Neural progenitor cell (in vitro differentiated cells): Measurements from ENCODE around the gene PMEL. TPM values are rescaled to one million over a fixed set of nuclear protein-coding genes. Genes with fewer than 3 reads are reported as not detected.

Experiments
- DNase-seq: peaks from one replicate; pipeline ENCODE4 v3.0.0-alpha.2; 2016; ENCODE audit warnings: low spot score
- H2AFZ ChIP-seq: fragments of 200-600 bp; sonication (generic); replicated peaks from 2 replicates; pipeline ENCODE4 v1.6.1; 2016; ENCODE audit warnings: antibody characterized with exemption
- H3F3A ChIP-seq: fragments of 200-600 bp; sonication (generic); 2 replicates; pipeline ENCODE4 v1.6.1; 2016; ENCODE audit warnings: antibody characterized with exemption, low read depth
- H3K27ac ChIP-seq: fragments of 200-600 bp; sonication (generic); 2 replicates; pipeline ENCODE4 v1.5.1; 2016; ENCODE audit warnings: mild to moderate bottlenecking
- H3K27me3 ChIP-seq: fragments of 200-600 bp; sonication (generic); 2 replicates; pipeline ENCODE4 v1.6.1; 2016; ENCODE audit warnings: mild to moderate bottlenecking, moderate library complexity
- H3K36me3 ChIP-seq: fragments of 200-600 bp; sonication (generic); 2 replicates; pipeline ENCODE4 v1.5.1; 2016
- H3K4me1 ChIP-seq: fragments of 200-600 bp; sonication (generic); 2 replicates; pipeline ENCODE4 v1.6.1; 2016; ENCODE audit warnings: mixed run types
- H3K4me2 ChIP-seq: fragments of 200-600 bp; sonication (generic); 2 replicates; pipeline ENCODE4 v1.6.1; 2016
- H3K4me3 ChIP-seq: fragments of 200-600 bp; sonication (generic); 2 replicates; pipeline ENCODE4 v1.5.1; 2016
- H3K79me2 ChIP-seq: fragments of 200-600 bp; sonication (generic); 2 replicates; pipeline ENCODE4 v1.6.1; 2016; ENCODE audit warnings: low read depth
- H3K9ac ChIP-seq: fragments of 200-600 bp; sonication (generic); 2 replicates; pipeline ENCODE4 v1.6.1; 2016
- H3K9me3 ChIP-seq: fragments of 200-600 bp; sonication (generic); 2 replicates; pipeline ENCODE4 v1.5.1; 2016; ENCODE audit warnings: low read depth
- H4K20me1 ChIP-seq: fragments of 200-600 bp; sonication (generic); 2 replicates; pipeline ENCODE4 v1.6.1; 2016; ENCODE audit warnings: low read depth
- H3K27ac Mint-ChIP-seq: 3 replicates; pipeline ENCODE4 v1.8.0; 2021; ENCODE audit warnings: mixed read lengths
- H3K27me3 Mint-ChIP-seq: 2 replicates; pipeline ENCODE4 v1.8.0; 2022; ENCODE audit warnings: low read depth, mild to moderate bottlenecking, inconsistent platforms, moderate library complexity, mixed read lengths; ENCODE audit not compliant: insufficient read depth
- H3K36me3 Mint-ChIP-seq: 3 replicates; pipeline ENCODE4 v1.8.0; 2021; ENCODE audit warnings: mixed read lengths
- H3K4me1 Mint-ChIP-seq: 3 replicates; pipeline ENCODE4 v1.8.0; 2021; ENCODE audit warnings: mixed read lengths
- H3K4me3 Mint-ChIP-seq: 3 replicates; pipeline ENCODE4 v1.8.0; 2021; ENCODE audit warnings: mild to moderate bottlenecking, moderate library complexity, mixed read lengths
- H3K9me3 Mint-ChIP-seq: 3 replicates; pipeline ENCODE4 v1.8.0; 2020; ENCODE audit warnings: mixed read lengths
- EZH2 ChIP-seq: fragments of 200-600 bp; sonication (generic); IDR thresholded peaks from 2 replicates; pipeline ENCODE4 v1.6.1; 2017; ENCODE audit warnings: antibody characterized with exemption, mild to moderate bottlenecking, moderate library complexity
- EZH2phosphoT487 ChIP-seq: fragments of 200-600 bp; sonication (generic); IDR thresholded peaks from 2 replicates; pipeline ENCODE4 v1.6.1; 2017; ENCODE audit warnings: antibody characterized with exemption
- total RNA-seq: library from RNA; depleted of rRNA; stranded (reverse); fragments of >200 nt; gene quantifications from 2 replicates; pipeline ENCODE4 v1.2.3, GENCODE V29; 2015; ENCODE audit warnings: low replicate concordance
- TF ChIP-seq, protein P1 (sequence below): fragments of 200-600 bp; sonication (generic); IDR thresholded peaks from 2 replicates; pipeline ENCODE4 v1.5.1; 2017; ENCODE audit warnings: antibody characterized with exemption, mild to moderate bottlenecking

PMEL gene
- total RNA-seq, 1 donor from 2014 or later: 207 TPM

GRCh38 chr12:55966408-55967281 lies 803 bp upstream of the PMEL start, which contains the start of gene CDK2:
Gene CDK2, plus strand, starts transcription at chr12:55966830. Its CDS starts 179 bp downstream, at chr12:55967009.
- Histone ChIP-seq H3K79me2 (peaks cover 57% of the 10 kb centered on the region), H3F3A (peaks cover 17% of the 10 kb centered on the region), H3K9me3 (no peaks in the 10 kb centered on the region), H4K20me1 (peaks cover 10% of the 10 kb centered on the region), H3K4me1 (peaks cover 3% of the 10 kb centered on the region), H2AFZ (peak within 1 kb of the TSS; percentile 93), H3K4me3 (peak within 1 kb of the TSS; percentile 91), H3K36me3 (no peaks in the 10 kb centered on the region), H3K27ac (peak within 1 kb of the TSS; percentile 86), H3K9ac (peak within 1 kb of the TSS; percentile 73), H3K27me3 (no peaks in the 10 kb centered on the region), H3K4me2 (peak within 1 kb of the TSS; percentile 88)
- TF ChIP-seq EZH2phosphoT487 (no peak), EZH2 (no peak)
- TF ChIP-seq, protein P1, sequence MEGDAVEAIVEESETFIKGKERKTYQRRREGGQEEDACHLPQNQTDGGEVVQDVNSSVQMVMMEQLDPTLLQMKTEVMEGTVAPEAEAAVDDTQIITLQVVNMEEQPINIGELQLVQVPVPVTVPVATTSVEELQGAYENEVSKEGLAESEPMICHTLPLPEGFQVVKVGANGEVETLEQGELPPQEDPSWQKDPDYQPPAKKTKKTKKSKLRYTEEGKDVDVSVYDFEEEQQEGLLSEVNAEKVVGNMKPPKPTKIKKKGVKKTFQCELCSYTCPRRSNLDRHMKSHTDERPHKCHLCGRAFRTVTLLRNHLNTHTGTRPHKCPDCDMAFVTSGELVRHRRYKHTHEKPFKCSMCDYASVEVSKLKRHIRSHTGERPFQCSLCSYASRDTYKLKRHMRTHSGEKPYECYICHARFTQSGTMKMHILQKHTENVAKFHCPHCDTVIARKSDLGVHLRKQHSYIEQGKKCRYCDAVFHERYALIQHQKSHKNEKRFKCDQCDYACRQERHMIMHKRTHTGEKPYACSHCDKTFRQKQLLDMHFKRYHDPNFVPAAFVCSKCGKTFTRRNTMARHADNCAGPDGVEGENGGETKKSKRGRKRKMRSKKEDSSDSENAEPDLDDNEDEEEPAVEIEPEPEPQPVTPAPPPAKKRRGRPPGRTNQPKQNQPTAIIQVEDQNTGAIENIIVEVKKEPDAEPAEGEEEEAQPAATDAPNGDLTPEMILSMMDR: no peak
- no peaks in the 10 kb centered on the region for H3K9me3 Mint-ChIP-seq
- H3K27me3 Mint-ChIP-seq: peaks cover 7% of the 10 kb centered on the region
- H3K4me3 Mint-ChIP-seq: peak within 1 kb of the TSS; percentile 99
- H3K36me3 Mint-ChIP-seq: peaks cover 8% of the 10 kb centered on the region
- peak; percentile 95 for DNase-seq
- peak within 1 kb of the TSS; percentile 90 for H3K27ac Mint-ChIP-seq
- H3K4me1 Mint-ChIP-seq: peaks cover 31% of the 10 kb centered on the region

GRCh38 chr12:55965240-55965639 lies 602 bp downstream of the PMEL start:
- H3K4me3 ChIP-seq: peak overlapping the region; percentile 91
- no peak overlapping the region for H3K9ac ChIP-seq
- H3K27me3 ChIP-seq: no peaks in the 10 kb centered on the region
- H3K4me1 ChIP-seq: peaks cover 3% of the 10 kb centered on the region
- TF ChIP-seq EZH2 (no peak), EZH2phosphoT487 (no peak)
- TF ChIP-seq, protein P1: no peak
- peak overlapping the region; percentile 88 for H3K4me2 ChIP-seq
- H3K36me3 Mint-ChIP-seq: peaks cover 3% of the 10 kb centered on the region
- peak overlapping the region; percentile 99 for H3K4me3 Mint-ChIP-seq
- H3K27ac ChIP-seq: peak overlapping the region; percentile 86
- DNase-seq: peak; percentile 75
- peaks cover 10% of the 10 kb centered on the region for H4K20me1 ChIP-seq
- H3K9me3 Mint-ChIP-seq: no peaks in the 10 kb centered on the region
- peaks cover 17% of the 10 kb centered on the region for H3F3A ChIP-seq
- H3K79me2 ChIP-seq: peaks cover 57% of the 10 kb centered on the region
- no peaks in the 10 kb centered on the region for H3K9me3 ChIP-seq
- H3K27ac Mint-ChIP-seq: no peak overlapping the region
- peaks cover 27% of the 10 kb centered on the region for H3K4me1 Mint-ChIP-seq
- no peaks in the 10 kb centered on the region for H3K36me3 ChIP-seq
- peaks cover 9% of the 10 kb centered on the region for H3K27me3 Mint-ChIP-seq
- peak overlapping the region; percentile 31 for H2AFZ ChIP-seq

GRCh38 chr12:55963760-55964159 lies 2.1 kb downstream of the PMEL start:
- H2AFZ ChIP-seq: no peak overlapping the region
- H4K20me1 ChIP-seq: peaks cover 14% of the 10 kb centered on the region
- DNase-seq: no peak
- no peaks in the 10 kb centered on the region for H3K27me3 ChIP-seq
- Mint-ChIP-seq H3K9me3 (no peaks in the 10 kb centered on the region), H3K4me3 (no peak overlapping the region), H3K36me3 (peaks cover 2% of the 10 kb centered on the region), H3K27ac (no peak overlapping the region), H3K4me1 (peaks cover 26% of the 10 kb centered on the region), H3K27me3 (peaks cover 11% of the 10 kb centered on the region)
- H3K4me3 ChIP-seq: peak overlapping the region; percentile 14
- peaks cover 54% of the 10 kb centered on the region for H3K79me2 ChIP-seq
- H3K27ac ChIP-seq: no peak overlapping the region
- peak overlapping the region; percentile 88 for H3K4me2 ChIP-seq
- TF ChIP-seq, protein P1: no peak
- TF ChIP-seq EZH2phosphoT487 (no peak), EZH2 (no peak)
- peaks cover 3% of the 10 kb centered on the region for H3K4me1 ChIP-seq
- H3K9ac ChIP-seq: no peak overlapping the region
- no peaks in the 10 kb centered on the region for H3K9me3 ChIP-seq
- peaks cover 17% of the 10 kb centered on the region for H3F3A ChIP-seq
- no peaks in the 10 kb centered on the region for H3K36me3 ChIP-seq
